ENCODE data around the gene RBM33.

- no peak for TF ChIP-seq CTCF (IDR thresholded peaks at IDR 0.05)
- TF ChIP-seq POLR2AphosphoS5 (IDR thresholded peaks at IDR 0.05): no peak
- no peak for TF ChIP-seq EP300 (IDR thresholded peaks at IDR 0.05; ENCODE audit: low read depth)
- TF ChIP-seq POLR2A (IDR thresholded peaks at IDR 0.05): no peak
These were observed 33.2 kb downstream of the RBM33 start for GRCh38 chr7:155677688-155678087.
